Aorta (tissue), 5 donors: ENCODE measurements around the gene OR7G2. TPM values are rescaled to one million over a fixed set of nuclear protein-coding genes. Genes with fewer than 3 reads are reported as not detected.

ENCODE experiments used
- ATAC-seq: fragments of 200-7000 bp; cut with Tn5 transposase; one replicate; pipeline ENCODE4 v1.9.1; 2022; ENCODE audit warnings: moderate library complexity; ENCODE audit not compliant: low FRiP score
- DNase-seq, 2 donors: peaks; one replicate each; pipeline ENCODE4 v3.0.0-alpha.2; 2020
- H3K27ac ChIP-seq, 2 donors: one replicate each; pipeline ENCODE4 v1.5.1; 2013; ENCODE audit warnings: low read length in 2 of 2, mild to moderate bottlenecking in 2 of 2, moderate library complexity in 2 of 2, control low read depth in 1 of 2, inconsistent platforms in 1 of 2, low read depth in 1 of 2
- H3K27me3 ChIP-seq, 2 donors: one replicate each; pipeline ENCODE4 v1.6.1; 2013; ENCODE audit warnings: control low read depth in 1 of 2, low read length in 1 of 2, mild to moderate bottlenecking in 1 of 2, moderate library complexity in 1 of 2; ENCODE audit not compliant: insufficient read depth in 2 of 2, control insufficient read depth in 1 of 2
- H3K36me3 ChIP-seq, 2 donors: one replicate each; pipeline ENCODE4 v1.6.1; 2013; ENCODE audit warnings: control low read depth in 1 of 2, low read length in 1 of 2, mild to moderate bottlenecking in 1 of 2; ENCODE audit not compliant: insufficient read depth in 2 of 2, control insufficient read depth in 1 of 2
- H3K4me1 ChIP-seq, 2 donors: one replicate each; pipeline ENCODE4 v1.6.1; 2013; ENCODE audit warnings: low read length in 2 of 2, control low read depth in 1 of 2, mild to moderate bottlenecking in 1 of 2, moderate library complexity in 1 of 2; ENCODE audit not compliant: insufficient read depth in 2 of 2, control insufficient read depth in 1 of 2
- H3K4me3 ChIP-seq, 2 donors: one replicate each; pipeline ENCODE4 v1.5.1; 2013; ENCODE audit warnings: low read length in 2 of 2, control low read depth in 1 of 2, mild to moderate bottlenecking in 1 of 2
- H3K9me3 ChIP-seq: one replicate; pipeline ENCODE4 v1.6.1; 2013; ENCODE audit warnings: mild to moderate bottlenecking, low read length; ENCODE audit not compliant: control insufficient read depth
- WGBS, 2 donors: extraction: QIAGEN DNeasy Blood & Tissue Kit; methylation state at CpG; one replicate each; pipeline ENCODE4 v1.1.7; 2013; 5-methylcytosine and 5-hydroxymethylcytosine counted together
- intact Hi-C, 2 donors: fragments of 100-400 bp; cut with DNase I; formaldehyde crosslinking; loops; one replicate each; pipeline versions ENCODE4 v1.14.2 to v1.15.0; 2022
- long read RNA-seq, 2 donors: library from polyadenylated mRNA; unstranded; transcript quantifications; one replicate each; pipeline ENCODE4 v2.0.0, GENCODE V29; 2020 to 2021
- polyA plus RNA-seq, 2 donors: library from polyadenylated mRNA; stranded (reverse); fragments of 200-250 nt; gene quantifications; one replicate each; pipeline ENCODE4 v1.2.3, GENCODE V29; 2013
- total RNA-seq, 2 donors: library from RNA; stranded (reverse); fragmentation: NEBNext Ultra II Directional; extraction: Animal tissue kit (Norgen Biotek cat#: 25700); gene quantifications; one replicate each; pipeline ENCODE4 v1.2.1, GENCODE V29; 2021
- donor health status: healthy with polysubstance abuse.
- donor health status: Bipolar disorder and iron deficiency.
- donor health status: DM: no; HTN: no; CAD: no.
- donor health status: DM: no; HTN: no; CAD: no.
- donor health status: DM: yes; HTN: yes; CAD: no.

The OR7G2 gene
- total RNA-seq (not detected), polyA plus RNA-seq (not detected)
- long read RNA-seq, donor 1: 0 reads
- long read RNA-seq, donor 2: 0 reads

DNA sequence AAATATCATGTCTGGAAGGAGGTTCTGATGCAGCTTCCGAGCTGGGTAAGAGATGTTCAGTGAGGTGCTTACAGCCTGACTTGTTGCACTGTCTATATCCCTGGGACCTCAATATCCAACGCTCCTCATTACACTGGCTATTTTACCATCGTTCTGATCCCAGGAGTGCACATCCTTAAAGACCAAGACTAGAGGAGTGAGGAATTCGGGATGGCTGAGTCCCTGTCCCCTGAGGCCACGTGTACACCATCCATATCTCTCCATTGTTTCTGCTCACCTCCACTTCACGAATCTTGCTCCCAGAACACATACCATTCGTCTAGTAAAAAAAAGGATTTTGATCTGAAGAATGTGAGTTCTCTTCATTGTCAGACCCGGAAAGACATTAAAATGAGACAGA is at the start of gene OR7G2:
Gene OR7G2, minus strand, starts transcription at position 101 of the 400 bp plus-strand sequence. CDS start 4,232 bp downstream, outside the sequence.
- H3K36me3 ChIP-seq: no peaks in the 10 kb centered on the region
- H3K27ac ChIP-seq: no peak within 1 kb of the TSS
- intact Hi-C loops: no loop called here
- no peaks in the 10 kb centered on the region for H3K4me1 ChIP-seq
- no peak for DNase-seq
- peaks cover 3% of the 10 kb centered on the region for H3K9me3 ChIP-seq
- ATAC-seq: no peak
- H3K4me3 ChIP-seq: no peak within 1 kb of the TSS
- no peaks in the 10 kb centered on the region for H3K27me3 ChIP-seq
- 64 to 66% methylated on average over 8 of the region's 8 CpGs for WGBS, 2 donors

DNA sequence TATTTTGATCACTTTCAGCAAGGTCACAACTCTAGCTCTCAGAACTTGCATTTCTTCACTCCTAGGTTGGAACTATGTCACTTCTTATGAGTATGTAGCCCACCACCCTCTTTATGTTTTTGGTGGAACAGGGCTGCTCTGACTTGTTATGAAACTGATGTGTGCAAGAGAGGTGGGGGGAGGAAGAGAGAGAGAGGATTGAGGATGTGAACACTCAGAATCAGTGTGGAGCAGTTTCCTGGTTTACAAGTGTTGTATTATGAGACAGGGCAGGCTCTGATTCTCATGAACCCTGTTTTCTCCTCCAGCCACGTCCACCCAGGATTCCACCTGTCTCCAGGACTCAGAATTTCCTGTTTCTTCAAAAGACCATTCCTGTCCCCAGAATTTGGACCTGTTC is 49.0 kb upstream of the OR7G2 start:
- H3K4me3 ChIP-seq: no peak overlapping the region
- no peaks in the 10 kb centered on the region for H3K4me1 ChIP-seq
- no peak overlapping the region for H3K27ac ChIP-seq
- ATAC-seq (no peak), DNase-seq (no peak)
- WGBS, 2 donors: 83 to 95% methylated on average over 1 of the region's 1 CpG
- H3K27me3 ChIP-seq: no peaks in the 10 kb centered on the region
- H3K36me3 ChIP-seq: peaks cover 33 to 40% of the 10 kb centered on the region in 2 donors
- peaks cover 31% of the 10 kb centered on the region for H3K9me3 ChIP-seq
- intact Hi-C loops: no loop called here

DNA sequence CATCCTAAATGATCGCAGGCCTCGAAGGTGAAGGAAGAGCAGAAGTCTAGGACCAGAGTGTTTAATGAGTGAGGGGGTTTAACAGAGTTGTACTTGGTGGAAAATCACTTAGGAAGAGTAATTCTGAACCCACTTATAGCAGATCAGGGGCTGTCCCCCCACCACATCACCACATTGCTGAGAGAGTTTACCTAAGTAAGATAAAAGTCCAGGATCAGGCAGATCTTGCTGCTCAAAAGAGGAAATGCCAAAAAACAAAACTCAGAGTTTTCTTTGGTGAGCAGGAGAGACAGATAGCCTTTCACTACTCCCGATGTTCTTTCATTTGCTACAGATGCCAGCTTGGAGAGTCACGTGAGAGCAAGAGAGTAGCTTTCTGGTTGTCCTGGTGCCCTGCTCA is 48.3 kb upstream of the OR7G2 start:
- ATAC-seq (no peak), DNase-seq (no peak)
- WGBS, 2 donors: 94 to 98% methylated on average over 4 of the region's 4 CpGs
- Histone ChIP-seq H3K4me1 (no peaks in the 10 kb centered on the region), H3K4me3 (no peak overlapping the region), H3K9me3 (peaks cover 24% of the 10 kb centered on the region), H3K27me3 (no peaks in the 10 kb centered on the region), H3K36me3 (peaks cover 31 to 34% of the 10 kb centered on the region in 2 donors), H3K27ac (no peak overlapping the region)
- intact Hi-C loops: no loop called here

DNA sequence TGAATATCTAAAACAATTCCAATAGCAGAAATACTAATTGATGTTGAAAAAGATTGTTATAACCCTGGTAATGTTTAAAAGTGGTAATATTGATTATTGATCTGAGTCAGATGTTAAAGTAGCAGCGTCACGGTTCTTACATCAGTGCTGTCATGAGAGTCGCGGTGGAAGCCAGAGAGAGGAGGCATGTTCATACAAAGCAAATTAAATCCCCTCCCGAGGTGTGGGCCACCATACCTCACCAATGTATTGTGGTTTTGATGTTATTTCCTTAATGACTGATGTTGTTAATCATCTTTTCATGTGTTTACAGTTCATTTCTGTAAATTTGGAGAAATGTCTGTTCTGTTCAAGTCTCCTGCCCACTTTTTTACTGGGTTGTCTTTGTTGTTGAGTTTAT is 44.1 kb upstream of the OR7G2 start:
- Histone ChIP-seq H3K4me1 (no peaks in the 10 kb centered on the region), H3K27me3 (no peaks in the 10 kb centered on the region), H3K36me3 (peaks cover 3 to 11% of the 10 kb centered on the region in 2 donors), H3K27ac (no peak overlapping the region), H3K4me3 (no peak overlapping the region), H3K9me3 (peaks cover 12% of the 10 kb centered on the region)
- ATAC-seq (no peak), DNase-seq (no peak)
- intact Hi-C loops: no loop called here
- WGBS, 2 donors: 94 to 98% methylated on average over 5 of the region's 5 CpGs

DNA sequence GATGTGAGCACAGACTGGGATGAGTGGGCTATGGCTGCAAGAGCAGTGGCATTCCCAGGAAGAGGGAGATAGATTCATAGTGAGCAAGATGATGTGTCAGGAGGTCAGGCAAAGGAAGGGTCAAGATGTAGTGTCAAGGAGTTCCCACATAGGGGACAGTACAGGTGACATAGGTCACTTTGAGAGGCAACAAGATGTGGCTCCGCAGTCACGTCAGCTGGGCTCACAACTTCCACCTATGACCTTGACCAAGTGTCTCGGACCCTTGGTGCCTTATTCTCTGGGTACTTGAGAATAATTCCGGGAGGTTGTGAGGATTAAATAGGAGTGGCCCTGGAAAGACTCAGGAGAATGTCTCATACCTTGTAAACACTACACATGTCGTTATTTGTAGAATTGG is 43.4 kb upstream of the OR7G2 start:
- DNase-seq (no peak), ATAC-seq (no peak)
- WGBS, 2 donors: 97 to 99% methylated on average over 5 of the region's 5 CpGs
- H3K9me3 ChIP-seq: peaks cover 8% of the 10 kb centered on the region
- H3K4me1 ChIP-seq: no peaks in the 10 kb centered on the region
- no peak overlapping the region for H3K27ac ChIP-seq
- H3K27me3 ChIP-seq: no peaks in the 10 kb centered on the region
- peaks cover 0 to 8% of the 10 kb centered on the region in 2 donors for H3K36me3 ChIP-seq
- intact Hi-C loops: no loop called here
- no peak overlapping the region for H3K4me3 ChIP-seq

- no peak overlapping the region for H3K4me3 ChIP-seq
- H3K4me1 ChIP-seq: no peaks in the 10 kb centered on the region
- no peak for ATAC-seq
- WGBS, 2 donors: 92 to 94% methylated on average over 4 of the region's 4 CpGs
- intact Hi-C loops: loop anchor here in 1 of 2 donors (10.0 kb wide), 1 partner anchor 645 kb away; no protein-coding TSS in a partner anchor
- no peak overlapping the region for H3K27ac ChIP-seq
- no peaks in the 10 kb centered on the region for H3K27me3 ChIP-seq
- DNase-seq: no peak
- H3K36me3 ChIP-seq: peaks cover 0 to 6% of the 10 kb centered on the region in 2 donors
- H3K9me3 ChIP-seq: peaks cover 4% of the 10 kb centered on the region
These were observed 42.7 kb upstream of the OR7G2 start for GRCh38 chr19:9149997-9150396.

DNA sequence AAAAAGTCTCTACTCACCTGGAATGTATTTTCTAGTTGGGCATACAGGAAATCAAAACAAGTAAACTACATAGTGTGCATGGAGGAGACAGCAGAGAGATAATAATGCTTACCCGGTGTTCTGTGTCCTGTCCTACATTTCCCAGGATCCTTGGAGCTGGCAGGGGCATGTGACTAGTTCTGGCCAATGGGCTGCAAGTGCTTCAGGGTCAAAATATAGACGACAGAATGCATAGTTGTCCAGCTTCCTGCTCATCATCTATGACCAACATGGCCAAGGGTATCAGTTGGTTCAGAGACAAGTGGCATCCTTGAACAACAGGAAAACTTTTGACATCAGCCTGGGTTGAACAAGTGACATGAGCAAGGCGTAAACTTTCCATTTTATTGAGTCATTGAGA is 41.4 kb upstream of the OR7G2 start:
- intact Hi-C loops: loop anchor here in 1 of 2 donors (10.0 kb wide), 1 partner anchor 646 kb away; no protein-coding TSS in a partner anchor
- no peak for ATAC-seq
- peaks cover 0 to 6% of the 10 kb centered on the region in 2 donors for H3K36me3 ChIP-seq

GRCh38 chr19:9146882-9147281 is 39.6 kb upstream of the OR7G2 start:
- H3K4me3 ChIP-seq: no peak overlapping the region
- intact Hi-C loops: loop anchor here in 1 of 2 donors (10.0 kb wide), 1 partner anchor 648 kb away; no protein-coding TSS in a partner anchor
- no peak for ATAC-seq
- peaks cover 1% of the 10 kb centered on the region for H3K9me3 ChIP-seq
- DNase-seq: no peak
- H3K36me3 ChIP-seq: peaks cover 0 to 1% of the 10 kb centered on the region in 2 donors
- H3K4me1 ChIP-seq: no peaks in the 10 kb centered on the region
- 95 to 98% methylated on average over 1 of the region's 1 CpG for WGBS, 2 donors
- no peak overlapping the region for H3K27ac ChIP-seq
- no peaks in the 10 kb centered on the region for H3K27me3 ChIP-seq

More for the DNA sequence above, 41.4 kb upstream of the OR7G2 start:
- Histone ChIP-seq H3K4me3 (no peak overlapping the region), H3K4me1 (no peaks in the 10 kb centered on the region), H3K27me3 (no peaks in the 10 kb centered on the region), H3K9me3 (peaks cover 4% of the 10 kb centered on the region), H3K27ac (no peak overlapping the region)
- 98% methylated on average over 3 of the region's 3 CpGs for WGBS, 2 donors
- DNase-seq: no peak

GRCh38 chr19:9144920-9145319 is 37.6 kb upstream of the OR7G2 start:
- intact Hi-C loops: loop anchor here (5.0 to 10.0 kb wide), 2 partner anchors 313 to 650 kb away; partner anchors contain the start of genes MBD3L1 (in 1 of the 2) and ZNF558 (in 1 of the 2)
- peaks cover 1% of the 10 kb centered on the region for H3K9me3 ChIP-seq
- no peaks in the 10 kb centered on the region for H3K27me3 ChIP-seq
- H3K36me3 ChIP-seq: peaks cover 0 to 1% of the 10 kb centered on the region in 2 donors
- no peak overlapping the region for H3K27ac ChIP-seq
- H3K4me3 ChIP-seq: no peak overlapping the region
- WGBS, 2 donors: 95 to 96% methylated on average over 5 of the region's 5 CpGs
- no peaks in the 10 kb centered on the region for H3K4me1 ChIP-seq
- DNase-seq: no peak
- ATAC-seq: no peak
